HG02981 (cell line): ENCODE results near the gene LRRC8B.
A peak's percentile ranks its signal among the peaks of the same experiment; 100 is the strongest.
"Not testable (repeated sequence)": the region's sequence is repeated elsewhere in the genome, so short reads cannot be mapped to it uniquely, and the experiment has no call there.

ENCODE experiments used
- ATAC-seq: cut with Tn5 transposase; IDR thresholded peaks from one replicate; pipeline ENCODE4 v1.9.1; 2021; ENCODE audit warnings: mild to moderate bottlenecking, moderate library complexity; ENCODE audit not compliant: unreplicated experiment

The LRRC8B gene

GRCh38 chr1:89606227-89606980, 81.8 kb downstream of the LRRC8B start:
- no peak for ATAC-seq

GRCh38 chr1:89607156-89607555, 82.5 kb downstream of the LRRC8B start:
- ATAC-seq, result no peak

DNA sequence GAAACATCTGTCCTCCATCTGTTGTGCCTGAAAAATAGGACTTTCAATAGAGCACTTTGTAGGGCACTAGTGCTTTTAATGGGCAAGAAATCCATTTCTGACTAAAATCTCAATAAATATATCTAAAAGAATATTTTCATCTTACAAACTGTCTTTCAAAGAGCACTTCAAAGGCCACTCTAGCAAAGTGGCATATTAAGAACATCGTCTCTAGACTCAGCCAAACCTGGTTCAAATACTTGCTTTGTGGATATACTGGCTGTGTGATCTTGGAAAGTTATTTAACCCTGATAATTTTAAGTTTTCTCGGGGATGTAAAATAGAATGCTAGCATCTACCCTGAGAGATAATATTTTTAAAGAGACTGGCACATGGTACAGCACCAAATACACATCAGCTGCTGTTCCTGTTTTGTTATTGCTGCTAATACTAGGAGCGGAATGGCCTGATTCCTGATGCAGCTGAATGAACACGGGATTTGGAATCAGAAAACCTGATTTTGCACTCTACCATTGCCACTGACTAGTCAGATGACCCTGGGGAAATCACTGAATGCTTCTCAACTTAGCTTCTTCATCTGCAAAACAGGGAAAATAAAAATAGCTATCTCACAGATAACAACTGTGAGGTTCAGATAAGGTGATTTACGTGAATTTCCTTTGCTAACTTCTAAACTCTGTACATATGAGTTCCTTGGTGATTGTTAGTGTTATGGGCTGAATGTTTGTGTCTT, 83.1 kb downstream of the LRRC8B start:
- ATAC-seq, result no peak

GRCh38 chr1:89608319-89608983, 83.8 kb downstream of the LRRC8B start:
- ATAC-seq, result no peak

GRCh38 chr1:89608984-89609725, 84.5 kb downstream of the LRRC8B start:
- ATAC-seq, result no peak

GRCh38 chr1:89609781-89610456, 85.3 kb downstream of the LRRC8B start:
- no peak for ATAC-seq

GRCh38 chr1:89610457-89611011, 85.9 kb downstream of the LRRC8B start:
- ATAC-seq, result no peak

DNA sequence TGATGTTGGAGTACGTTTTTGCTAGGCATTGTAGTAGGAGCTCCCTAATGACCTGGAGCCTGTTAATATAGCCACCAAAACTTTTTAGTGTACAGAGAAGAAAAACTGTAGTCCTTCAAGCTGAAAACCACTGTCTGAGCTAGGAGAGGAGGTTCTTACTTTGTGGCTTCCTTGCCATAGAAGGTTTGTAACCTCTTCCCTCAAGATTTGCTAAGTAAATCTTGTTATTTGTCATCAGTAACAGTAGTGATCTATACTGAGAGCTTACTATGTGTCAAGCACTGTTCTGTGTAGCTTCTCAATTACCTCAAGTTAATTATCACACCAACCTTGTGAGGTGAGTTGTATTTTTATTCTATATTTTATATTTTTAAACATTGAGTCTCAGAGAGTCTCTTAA, 87.1 kb downstream of the LRRC8B start:
- ATAC-seq, result peak; percentile 97

DNA sequence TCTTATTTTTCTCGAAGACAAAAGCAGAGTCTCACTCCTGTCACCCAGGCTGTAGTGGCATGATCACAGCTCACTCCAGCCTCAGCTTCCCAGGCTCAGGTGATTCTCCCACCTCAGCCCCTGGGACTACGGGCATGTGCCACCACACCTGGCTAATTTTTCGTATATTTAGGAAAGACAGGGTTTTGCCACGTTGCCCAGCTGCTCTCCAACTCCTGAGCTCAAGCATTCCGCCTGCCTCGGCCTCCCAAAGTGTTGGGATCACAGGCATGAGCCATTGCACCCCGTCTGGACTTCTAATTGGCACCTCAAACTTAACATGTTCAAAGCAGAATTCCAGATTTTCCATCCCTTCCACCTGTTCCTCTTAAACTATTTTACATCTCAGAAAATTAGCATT, 89.3 kb downstream of the LRRC8B start:
- ATAC-seq, result no peak

GRCh38 chr1:89615676-89616598, 91.3 kb downstream of the LRRC8B start:
- no peak for ATAC-seq

GRCh38 chr1:89616844-89617627, 92.4 kb downstream of the LRRC8B start:
- no peak for ATAC-seq

- ATAC-seq, result no peak
Observed at GRCh38 chr1:89620664-89621063, 96.0 kb downstream of the LRRC8B start.

GRCh38 chr1:89622895-89623294, 98.3 kb downstream of the LRRC8B start:
- no peak for ATAC-seq

GRCh38 chr1:89624314-89624713, 99.7 kb downstream of the LRRC8B start:
- no peak for ATAC-seq

DNA sequence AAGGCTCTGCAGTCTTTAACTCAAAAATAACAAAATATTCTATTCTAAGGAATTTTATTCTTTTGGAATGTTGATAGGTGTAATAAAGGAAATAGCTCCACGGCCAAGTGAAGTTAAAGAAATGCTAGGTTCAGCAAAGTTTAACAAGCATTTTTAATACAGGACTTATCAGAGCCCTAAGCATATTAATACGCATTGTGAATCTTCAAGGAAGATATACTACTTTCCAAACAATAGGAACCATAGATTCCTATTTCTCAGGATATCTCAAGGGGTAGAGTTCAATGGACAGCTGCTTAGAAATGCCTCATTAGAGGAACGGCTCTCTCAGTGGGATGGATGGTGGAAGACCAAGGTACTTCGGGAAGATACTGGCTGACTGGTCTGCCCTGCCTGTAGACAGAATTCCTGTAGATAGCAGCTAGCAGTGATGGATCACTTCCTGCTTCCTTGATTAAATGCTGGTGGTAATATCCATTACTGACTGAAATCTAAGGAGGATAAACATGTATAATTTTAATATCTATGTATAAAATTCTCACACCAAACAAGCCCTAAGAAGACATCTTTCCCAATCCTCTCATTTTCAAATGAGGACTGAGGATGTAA, 100.2 kb downstream of the LRRC8B start:
- ATAC-seq, result no peak

GRCh38 chr1:89627596-89627962, 103.0 kb downstream of the LRRC8B start:
- no peak for ATAC-seq

GRCh38 chr1:89629146-89629545, 104.5 kb downstream of the LRRC8B start:
- no peak for ATAC-seq

- ATAC-seq, result not testable (repeated sequence)
Observed at GRCh38 chr1:89629600-89629999, 105.0 kb downstream of the LRRC8B start.
